Retinal pigment epithelial cell (primary cell): ENCODE data around the gene TAAR1.

Source experiments
- DNase-seq: peaks from one replicate; pipeline ENCODE4 v3.0.0-alpha.2; 2010; ENCODE audit warnings: low read depth
- H3K4me3 ChIP-seq: 2 replicates; pipeline ENCODE4 v1.5.1; 2011; ENCODE audit warnings: mild to moderate bottlenecking, low read length, control low read depth, moderate library complexity
- CTCF ChIP-seq: conservative IDR thresholded peaks from 2 replicates; pipeline ENCODE4 v1.5.1; 2011; ENCODE audit warnings: low read depth, low read length, control low read depth, inconsistent platforms

Gene TAAR1

GRCh38 chr6:132596201-132596600 lies 62.8 kb downstream of the TAAR1 start:
- H3K4me3 ChIP-seq: no peak overlapping the region
- no peak for DNase-seq
- TF ChIP-seq CTCF: no peak
